Neural progenitor cell (in vitro differentiated cells): ENCODE measurements around the gene TMEFF2. TPM values are rescaled to one million over a fixed set of nuclear protein-coding genes. Genes with fewer than 3 reads are reported as not detected.

Experiments
- DNase-seq: peaks from one replicate; pipeline ENCODE4 v3.0.0-alpha.2; 2016; ENCODE audit warnings: low spot score
- H2AFZ ChIP-seq: fragments of 200-600 bp; sonication (generic); replicated peaks from 2 replicates; pipeline ENCODE4 v1.6.1; 2016; ENCODE audit warnings: antibody characterized with exemption
- H3F3A ChIP-seq: fragments of 200-600 bp; sonication (generic); 2 replicates; pipeline ENCODE4 v1.6.1; 2016; ENCODE audit warnings: antibody characterized with exemption, low read depth
- H3K27ac ChIP-seq: fragments of 200-600 bp; sonication (generic); 2 replicates; pipeline ENCODE4 v1.5.1; 2016; ENCODE audit warnings: mild to moderate bottlenecking
- H3K27me3 ChIP-seq: fragments of 200-600 bp; sonication (generic); 2 replicates; pipeline ENCODE4 v1.6.1; 2016; ENCODE audit warnings: mild to moderate bottlenecking, moderate library complexity
- H3K36me3 ChIP-seq: fragments of 200-600 bp; sonication (generic); 2 replicates; pipeline ENCODE4 v1.5.1; 2016
- H3K4me1 ChIP-seq: fragments of 200-600 bp; sonication (generic); 2 replicates; pipeline ENCODE4 v1.6.1; 2016; ENCODE audit warnings: mixed run types
- H3K4me2 ChIP-seq: fragments of 200-600 bp; sonication (generic); 2 replicates; pipeline ENCODE4 v1.6.1; 2016
- H3K4me3 ChIP-seq: fragments of 200-600 bp; sonication (generic); 2 replicates; pipeline ENCODE4 v1.5.1; 2016
- H3K79me2 ChIP-seq: fragments of 200-600 bp; sonication (generic); 2 replicates; pipeline ENCODE4 v1.6.1; 2016; ENCODE audit warnings: low read depth
- H3K9ac ChIP-seq: fragments of 200-600 bp; sonication (generic); 2 replicates; pipeline ENCODE4 v1.6.1; 2016
- H3K9me3 ChIP-seq: fragments of 200-600 bp; sonication (generic); 2 replicates; pipeline ENCODE4 v1.5.1; 2016; ENCODE audit warnings: low read depth
- H4K20me1 ChIP-seq: fragments of 200-600 bp; sonication (generic); 2 replicates; pipeline ENCODE4 v1.6.1; 2016; ENCODE audit warnings: low read depth
- H3K27ac Mint-ChIP-seq: 3 replicates; pipeline ENCODE4 v1.8.0; 2021; ENCODE audit warnings: mixed read lengths
- H3K27me3 Mint-ChIP-seq: 2 replicates; pipeline ENCODE4 v1.8.0; 2022; ENCODE audit warnings: low read depth, mild to moderate bottlenecking, inconsistent platforms, moderate library complexity, mixed read lengths; ENCODE audit not compliant: insufficient read depth
- H3K36me3 Mint-ChIP-seq: 3 replicates; pipeline ENCODE4 v1.8.0; 2021; ENCODE audit warnings: mixed read lengths
- H3K4me1 Mint-ChIP-seq: 3 replicates; pipeline ENCODE4 v1.8.0; 2021; ENCODE audit warnings: mixed read lengths
- H3K4me3 Mint-ChIP-seq: 3 replicates; pipeline ENCODE4 v1.8.0; 2021; ENCODE audit warnings: mild to moderate bottlenecking, moderate library complexity, mixed read lengths
- H3K9me3 Mint-ChIP-seq: 3 replicates; pipeline ENCODE4 v1.8.0; 2020; ENCODE audit warnings: mixed read lengths
- EZH2 ChIP-seq: fragments of 200-600 bp; sonication (generic); IDR thresholded peaks from 2 replicates; pipeline ENCODE4 v1.6.1; 2017; ENCODE audit warnings: antibody characterized with exemption, mild to moderate bottlenecking, moderate library complexity
- EZH2phosphoT487 ChIP-seq: fragments of 200-600 bp; sonication (generic); IDR thresholded peaks from 2 replicates; pipeline ENCODE4 v1.6.1; 2017; ENCODE audit warnings: antibody characterized with exemption
- total RNA-seq: library from RNA; depleted of rRNA; stranded (reverse); fragments of >200 nt; gene quantifications from 2 replicates; pipeline ENCODE4 v1.2.3, GENCODE V29; 2015; ENCODE audit warnings: low replicate concordance
- TF ChIP-seq, protein P1 (sequence below): fragments of 200-600 bp; sonication (generic); IDR thresholded peaks from 2 replicates; pipeline ENCODE4 v1.5.1; 2017; ENCODE audit warnings: antibody characterized with exemption, mild to moderate bottlenecking

TMEFF2 gene
- total RNA-seq, 1 donor from 2014 or later: 1.7 TPM

DNA sequence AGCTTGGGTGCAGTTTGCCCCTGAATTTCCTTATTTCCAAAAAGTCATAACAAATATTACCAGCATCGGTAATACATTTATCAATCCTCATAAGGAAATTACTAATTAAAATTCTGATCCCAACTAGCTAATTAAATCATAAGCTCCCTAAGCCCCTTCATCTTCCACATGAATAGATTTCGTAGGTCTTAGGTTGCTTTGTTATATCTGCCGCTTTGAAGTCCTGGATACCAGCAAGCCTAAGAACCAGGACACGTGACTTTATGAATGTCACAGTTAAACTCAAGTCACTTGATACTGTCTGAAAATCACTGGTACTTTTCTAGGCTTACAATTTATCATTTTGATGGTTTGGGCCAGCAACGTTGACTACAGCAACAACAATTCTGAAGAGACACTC, 213.0 kb downstream of the TMEFF2 start:
- H3K4me1 ChIP-seq: no peaks in the 10 kb centered on the region
- Mint-ChIP-seq H3K36me3 (no peaks in the 10 kb centered on the region), H3K27ac (no peak overlapping the region)

DNA sequence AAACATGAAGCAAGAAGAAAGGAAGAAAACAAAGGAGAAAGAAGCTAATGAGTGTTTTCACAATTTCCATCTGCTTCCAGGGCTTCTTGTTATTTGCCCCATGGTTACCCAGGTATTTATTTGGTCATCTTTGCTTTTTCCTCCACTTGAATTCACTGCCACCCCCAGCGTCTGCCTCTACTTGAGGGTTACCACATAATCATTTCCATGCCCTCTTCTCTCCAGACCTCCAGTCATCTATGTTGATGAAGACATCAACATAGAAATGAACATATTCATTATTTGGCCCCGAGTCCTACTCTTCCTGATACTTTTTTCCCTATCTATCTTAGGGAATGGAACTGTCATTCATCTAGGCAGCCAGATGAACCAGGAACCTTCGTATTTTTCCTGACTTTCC, 214.2 kb downstream of the TMEFF2 start:
- no peak for DNase-seq
- Histone ChIP-seq H3K9me3 (no peaks in the 10 kb centered on the region), H3F3A (no peaks in the 10 kb centered on the region), H3K79me2 (no peaks in the 10 kb centered on the region), H3K4me3 (no peak overlapping the region), H3K4me1 (no peaks in the 10 kb centered on the region), H3K4me2 (no peak overlapping the region), H3K9ac (no peak overlapping the region), H4K20me1 (no peaks in the 10 kb centered on the region), H2AFZ (no peak overlapping the region), H3K27me3 (no peaks in the 10 kb centered on the region), H3K27ac (no peak overlapping the region), H3K36me3 (no peaks in the 10 kb centered on the region)
- H3K27ac Mint-ChIP-seq: peak overlapping the region; percentile 7
- no peaks in the 10 kb centered on the region for H3K36me3 Mint-ChIP-seq
- peaks cover 5% of the 10 kb centered on the region for H3K4me1 Mint-ChIP-seq
- no peaks in the 10 kb centered on the region for H3K27me3 Mint-ChIP-seq
- no peak overlapping the region for H3K4me3 Mint-ChIP-seq
- no peaks in the 10 kb centered on the region for H3K9me3 Mint-ChIP-seq
- TF ChIP-seq EZH2phosphoT487 (no peak), EZH2 (no peak)
- TF ChIP-seq, protein P1, sequence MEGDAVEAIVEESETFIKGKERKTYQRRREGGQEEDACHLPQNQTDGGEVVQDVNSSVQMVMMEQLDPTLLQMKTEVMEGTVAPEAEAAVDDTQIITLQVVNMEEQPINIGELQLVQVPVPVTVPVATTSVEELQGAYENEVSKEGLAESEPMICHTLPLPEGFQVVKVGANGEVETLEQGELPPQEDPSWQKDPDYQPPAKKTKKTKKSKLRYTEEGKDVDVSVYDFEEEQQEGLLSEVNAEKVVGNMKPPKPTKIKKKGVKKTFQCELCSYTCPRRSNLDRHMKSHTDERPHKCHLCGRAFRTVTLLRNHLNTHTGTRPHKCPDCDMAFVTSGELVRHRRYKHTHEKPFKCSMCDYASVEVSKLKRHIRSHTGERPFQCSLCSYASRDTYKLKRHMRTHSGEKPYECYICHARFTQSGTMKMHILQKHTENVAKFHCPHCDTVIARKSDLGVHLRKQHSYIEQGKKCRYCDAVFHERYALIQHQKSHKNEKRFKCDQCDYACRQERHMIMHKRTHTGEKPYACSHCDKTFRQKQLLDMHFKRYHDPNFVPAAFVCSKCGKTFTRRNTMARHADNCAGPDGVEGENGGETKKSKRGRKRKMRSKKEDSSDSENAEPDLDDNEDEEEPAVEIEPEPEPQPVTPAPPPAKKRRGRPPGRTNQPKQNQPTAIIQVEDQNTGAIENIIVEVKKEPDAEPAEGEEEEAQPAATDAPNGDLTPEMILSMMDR: no peak

More for the DNA sequence above, 213.0 kb downstream of the TMEFF2 start:
- no peaks in the 10 kb centered on the region for H3K9me3 Mint-ChIP-seq
- TF ChIP-seq, protein P1: no peak
- TF ChIP-seq EZH2phosphoT487: no peak
- no peak for TF ChIP-seq EZH2
- Histone ChIP-seq H4K20me1 (no peaks in the 10 kb centered on the region), H3K27ac (no peak overlapping the region), H3K27me3 (no peaks in the 10 kb centered on the region), H3K9ac (no peak overlapping the region), H3K79me2 (no peaks in the 10 kb centered on the region), H3F3A (no peaks in the 10 kb centered on the region), H3K36me3 (no peaks in the 10 kb centered on the region), H2AFZ (no peak overlapping the region), H3K4me2 (no peak overlapping the region), H3K9me3 (no peaks in the 10 kb centered on the region), H3K4me3 (no peak overlapping the region)
- DNase-seq: no peak
- peaks cover 5% of the 10 kb centered on the region for H3K4me1 Mint-ChIP-seq
- H3K27me3 Mint-ChIP-seq: no peaks in the 10 kb centered on the region
- no peak overlapping the region for H3K4me3 Mint-ChIP-seq

DNA sequence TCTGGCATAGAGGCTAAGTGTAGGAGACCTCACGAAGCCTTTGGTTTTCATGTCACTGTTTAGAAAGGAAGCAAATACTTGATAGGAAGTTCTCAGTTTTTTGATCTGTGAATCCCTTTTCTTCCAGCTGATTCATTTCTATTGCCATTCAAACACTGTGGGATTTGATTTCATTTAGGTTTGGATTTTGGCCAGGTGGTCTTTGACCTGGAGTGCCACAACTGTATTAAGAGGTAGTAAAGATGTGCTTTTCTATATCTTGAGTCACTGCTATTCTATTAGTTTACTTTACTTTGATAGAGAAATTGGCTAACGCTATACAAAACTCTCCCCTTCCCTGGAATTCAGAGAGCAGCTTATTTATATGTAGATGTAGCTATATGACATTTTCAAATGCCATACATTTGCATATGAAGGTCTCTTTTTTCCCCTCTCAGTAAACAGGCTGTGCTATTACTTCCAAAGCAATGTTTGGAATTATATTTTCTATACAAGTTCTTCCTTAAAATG, 215.5 kb downstream of the TMEFF2 start:
- Mint-ChIP-seq H3K4me1 (peaks cover 5% of the 10 kb centered on the region), H3K4me3 (no peak overlapping the region), H3K9me3 (no peaks in the 10 kb centered on the region), H3K27ac (no peak overlapping the region), H3K36me3 (no peaks in the 10 kb centered on the region), H3K27me3 (no peaks in the 10 kb centered on the region)
- Histone ChIP-seq H2AFZ (no peak overlapping the region), H3K27ac (no peak overlapping the region), H3K36me3 (no peaks in the 10 kb centered on the region), H3K9ac (no peak overlapping the region), H3K79me2 (no peaks in the 10 kb centered on the region), H3K4me3 (no peak overlapping the region), H3K4me2 (no peak overlapping the region), H3F3A (no peaks in the 10 kb centered on the region), H3K4me1 (no peaks in the 10 kb centered on the region), H3K9me3 (no peaks in the 10 kb centered on the region), H4K20me1 (no peaks in the 10 kb centered on the region), H3K27me3 (no peaks in the 10 kb centered on the region)
- TF ChIP-seq EZH2phosphoT487 (no peak), EZH2 (no peak)
- TF ChIP-seq, protein P1: no peak
- DNase-seq: no peak
